ENCODE results near the gene PKDCC. TPM values are rescaled to one million over a fixed set of nuclear protein-coding genes. Genes with fewer than 3 reads are reported as not detected.
A peak's percentile ranks its signal among the peaks of the same experiment; 100 is the strongest.
"Not testable (repeated sequence)": the region's sequence is repeated elsewhere in the genome, so short reads cannot be mapped to it uniquely, and the experiment has no call there.

PKDCC gene
- total RNA-seq, 1 experiment from 2014 or later, result 7.3 TPM

DNA sequence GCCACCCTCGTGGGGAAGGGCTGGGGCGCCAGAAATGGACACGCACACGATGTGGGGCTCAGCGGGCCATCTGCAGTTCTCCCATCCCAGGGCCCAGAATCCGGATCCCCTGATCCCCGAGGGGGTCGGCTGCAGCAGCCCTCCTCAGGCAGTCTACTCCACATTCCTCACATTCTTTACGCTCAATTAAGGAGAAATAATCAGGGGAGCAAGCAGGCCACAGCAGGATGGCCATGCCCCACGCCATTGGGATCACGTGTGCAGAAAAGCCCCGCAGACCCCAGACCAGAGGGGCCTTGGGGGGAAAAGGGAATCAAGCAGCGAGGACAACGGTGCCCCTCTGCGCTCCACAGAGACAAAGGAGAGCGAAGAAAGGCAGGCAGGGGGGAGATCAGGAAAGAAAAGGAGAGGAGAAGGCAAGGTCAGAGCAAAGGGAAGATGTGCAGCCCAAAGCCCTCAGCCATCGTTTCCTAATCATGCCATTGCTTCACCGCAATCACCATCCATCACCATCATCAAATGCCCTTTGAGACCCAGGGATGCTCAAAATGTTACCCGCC is 17.5 kb upstream of the PKDCC start:
- DNase-seq (ENCODE audit: low read depth), result no peak

DNA sequence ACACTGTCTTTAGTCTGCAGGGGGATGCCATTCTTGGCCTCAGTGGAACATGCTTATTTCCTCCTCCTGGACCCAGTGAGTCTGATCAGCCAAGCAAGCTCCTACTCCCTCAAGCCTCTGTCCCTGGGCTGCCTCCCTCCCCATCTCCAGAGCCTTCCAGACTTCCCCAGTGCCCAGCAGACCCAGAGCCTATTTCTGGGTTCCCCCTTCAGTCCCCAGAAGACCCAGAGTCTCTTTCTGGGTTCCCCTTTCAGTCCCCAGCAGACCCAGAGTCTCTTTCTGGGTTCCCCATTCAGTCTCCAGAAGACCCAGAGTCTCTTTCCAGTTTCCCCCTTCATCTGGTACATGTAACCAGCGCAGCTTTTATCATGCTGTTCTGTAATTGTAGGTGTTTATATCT is 17.0 kb upstream of the PKDCC start:
- DNase-seq (ENCODE audit: low read depth), result no peak

DNA sequence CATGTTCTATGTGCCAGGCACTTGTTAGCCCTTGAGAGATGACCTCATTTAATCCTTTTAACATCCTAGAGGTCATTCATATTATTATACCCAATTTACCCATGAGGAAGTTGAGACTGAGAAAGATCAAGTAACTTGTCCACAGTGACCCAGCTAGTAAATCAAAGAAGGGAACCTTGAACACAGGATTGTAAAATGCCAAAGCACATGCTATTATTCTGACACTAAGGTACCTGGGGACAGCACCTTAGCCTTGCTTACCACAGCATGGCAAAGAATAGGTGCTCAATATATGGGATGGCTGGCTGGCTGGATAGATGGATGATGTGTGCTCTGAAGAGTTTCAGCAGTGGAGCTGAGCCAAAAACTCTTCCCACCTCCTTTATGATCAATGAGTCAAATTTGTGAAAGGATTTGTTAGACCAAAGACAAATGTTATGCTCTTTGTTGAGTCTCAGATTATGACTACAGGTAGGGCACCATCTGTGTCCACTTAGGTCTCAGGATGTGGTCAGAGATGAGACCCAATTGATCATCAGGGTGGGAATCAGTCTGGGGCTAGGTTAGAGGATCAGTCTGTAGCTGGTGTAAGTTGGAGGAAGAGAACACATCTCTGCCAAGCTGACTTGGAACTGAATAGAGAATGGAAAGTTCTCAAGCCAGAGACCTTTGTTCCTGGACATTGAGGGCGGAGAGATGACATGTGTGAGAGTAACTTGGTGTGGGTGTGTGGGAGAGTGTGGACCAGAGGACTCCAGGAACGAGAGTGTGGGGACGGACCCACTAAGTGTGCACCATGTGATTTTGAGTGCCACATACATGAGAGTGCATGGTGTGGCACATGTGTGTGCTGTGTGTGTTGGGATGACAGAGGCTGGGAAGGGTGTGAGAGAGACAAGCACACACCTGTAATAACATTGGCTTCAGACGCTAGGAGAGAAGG is 16.3 kb upstream of the PKDCC start:
- no peak for DNase-seq (ENCODE audit: low read depth)

DNA sequence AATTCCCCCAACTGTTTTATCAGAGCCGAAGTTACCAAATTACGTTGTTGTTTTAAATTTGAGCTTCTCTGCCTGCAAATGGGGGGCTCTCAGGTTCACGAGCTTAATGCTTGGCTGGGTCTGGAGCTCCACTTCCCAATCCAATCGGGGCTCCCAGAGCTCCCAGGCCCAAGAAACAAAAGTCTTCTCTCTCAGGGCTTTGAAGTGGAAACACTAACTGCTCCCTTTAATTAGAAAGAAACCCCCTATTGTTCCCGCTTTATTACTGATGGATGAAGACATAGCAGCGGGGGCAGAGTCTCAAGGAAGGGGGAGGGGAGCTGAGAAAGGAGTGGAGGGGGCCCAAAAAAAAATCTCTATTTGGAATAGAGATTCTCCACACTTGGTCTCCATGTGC is 15.6 kb upstream of the PKDCC start:
- DNase-seq (ENCODE audit: low read depth), result no peak

DNA sequence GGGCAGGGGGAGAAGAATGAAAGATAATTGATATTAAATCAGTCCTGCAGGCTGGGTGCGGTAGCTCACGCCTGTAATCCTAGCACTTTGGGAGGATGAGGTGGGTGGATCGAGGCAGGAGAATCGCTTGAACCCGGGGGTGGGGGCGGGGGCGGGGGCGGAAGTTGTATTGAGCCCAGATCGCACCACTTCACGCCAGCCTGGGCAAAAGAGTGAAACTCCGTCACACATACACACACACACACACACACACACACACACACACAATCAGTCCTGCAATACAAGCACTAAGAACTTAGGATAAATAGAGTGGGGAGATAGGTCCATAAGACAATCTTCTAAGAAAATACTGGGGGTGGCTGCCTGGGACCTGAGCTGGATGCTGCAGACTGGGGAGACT is 15.1 kb upstream of the PKDCC start:
- DNase-seq (ENCODE audit: low read depth), result no peak

DNA sequence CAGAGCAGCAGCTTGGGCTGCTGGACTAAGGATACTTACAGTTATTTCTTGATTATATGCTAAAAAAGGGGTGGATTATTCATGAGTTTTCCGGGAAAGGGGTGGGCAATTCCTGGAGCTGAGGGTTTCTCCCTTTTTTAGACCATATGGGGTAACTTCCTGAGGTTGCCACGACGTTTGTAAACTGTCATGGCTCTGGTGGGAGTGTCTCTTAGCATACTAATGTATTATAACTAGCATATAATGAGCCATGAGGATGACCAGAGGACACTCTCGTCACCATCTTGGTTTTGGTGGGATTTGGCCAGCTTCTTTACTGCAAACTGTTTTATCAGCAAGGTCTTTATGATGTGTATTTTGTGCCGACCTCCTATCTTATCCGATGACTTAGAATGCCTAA is 13.7 kb upstream of the PKDCC start:
- not testable (repeated sequence) for DNase-seq (ENCODE audit: low read depth)

DNA sequence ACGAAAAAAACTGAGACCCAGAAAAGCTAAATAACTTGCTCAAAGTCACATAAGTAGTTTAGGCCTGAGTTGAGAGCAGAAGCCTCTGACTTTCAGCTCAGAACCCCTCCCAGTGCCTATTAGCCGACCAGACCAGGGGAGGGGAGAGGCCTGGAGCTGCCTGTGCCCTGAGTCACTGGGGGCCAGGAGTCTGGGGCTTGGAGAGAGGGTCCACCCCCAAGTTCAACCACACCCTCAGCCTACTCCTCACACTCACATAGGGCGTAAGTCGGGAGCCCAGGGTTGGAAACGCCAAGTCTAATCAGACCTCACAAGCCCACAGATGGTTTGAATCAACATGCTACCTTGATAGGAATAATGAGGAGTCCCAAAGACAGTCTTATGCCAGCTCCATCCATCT is 12.6 kb upstream of the PKDCC start:
- DNase-seq (ENCODE audit: low read depth), result peak; percentile 21

DNA sequence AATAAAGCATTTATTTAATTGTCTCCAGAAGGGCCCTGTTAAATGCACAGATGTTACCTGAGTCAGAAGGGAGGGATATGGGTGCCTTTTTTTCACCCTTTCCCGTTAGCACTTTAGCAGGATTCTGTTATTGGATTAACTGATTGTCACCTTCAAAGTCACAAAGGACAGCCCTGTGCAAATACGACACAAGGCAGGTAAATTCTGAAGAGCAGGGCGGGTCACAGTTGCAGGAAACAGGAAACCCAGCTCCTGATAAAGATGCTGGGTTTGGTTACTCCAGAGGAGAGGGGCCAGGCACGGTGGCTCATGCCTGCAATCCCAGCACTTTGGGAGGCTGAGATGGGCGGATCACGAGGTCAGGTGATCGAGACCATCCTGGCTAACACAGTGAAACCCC is 11.4 kb upstream of the PKDCC start:
- no peak for DNase-seq (ENCODE audit: low read depth)

DNA sequence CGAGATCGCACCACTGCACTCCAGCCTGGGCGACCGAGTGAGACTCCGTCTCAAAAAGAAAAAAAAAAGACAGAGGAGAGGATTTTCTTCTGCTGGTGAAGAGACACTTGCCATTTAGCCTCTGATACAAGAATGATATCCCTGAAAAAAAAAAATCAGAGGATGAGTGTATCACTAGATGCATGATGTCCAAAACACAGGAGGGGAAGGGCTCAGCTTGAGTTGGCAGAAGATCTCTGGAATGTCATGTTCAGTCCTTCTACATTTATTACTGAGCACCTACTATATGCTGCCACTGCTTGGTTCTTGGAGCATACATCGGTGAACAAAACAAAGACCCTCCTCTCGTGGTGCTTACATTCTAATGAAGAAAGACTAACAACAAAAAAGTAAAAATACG is 10.9 kb upstream of the PKDCC start:
- no peak for DNase-seq (ENCODE audit: low read depth)

DNA sequence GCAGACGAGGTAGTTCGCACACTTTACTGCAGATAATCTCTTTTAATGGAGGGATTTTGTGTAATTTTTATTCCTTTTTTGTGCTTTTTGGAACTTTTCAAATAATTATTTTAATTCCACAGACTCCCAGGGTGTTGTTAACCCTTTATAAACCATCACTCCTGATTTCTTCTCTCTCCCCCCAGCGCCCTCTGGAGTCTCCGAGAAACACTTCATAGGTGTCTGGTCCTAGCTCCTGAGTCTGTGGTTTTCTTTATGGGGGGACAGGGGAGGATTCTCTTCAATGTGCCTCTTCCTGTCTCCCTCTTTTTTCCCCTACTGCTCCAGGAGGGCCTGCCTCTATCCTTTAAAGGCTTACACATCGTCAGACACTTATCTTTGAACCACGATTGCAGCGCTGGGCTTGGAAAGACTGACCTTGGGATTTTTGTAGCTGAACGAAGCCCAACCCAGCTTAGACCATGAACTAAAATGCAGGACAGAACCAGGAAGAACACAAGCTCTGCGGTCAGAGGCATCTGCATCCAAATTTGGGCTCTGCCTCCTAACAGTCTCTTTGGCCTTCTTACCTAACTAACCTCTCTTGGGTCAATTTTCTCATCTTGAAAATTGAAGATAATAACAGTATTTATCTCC is 7.1 kb upstream of the PKDCC start:
- no peak for DNase-seq (ENCODE audit: low read depth)

DNA sequence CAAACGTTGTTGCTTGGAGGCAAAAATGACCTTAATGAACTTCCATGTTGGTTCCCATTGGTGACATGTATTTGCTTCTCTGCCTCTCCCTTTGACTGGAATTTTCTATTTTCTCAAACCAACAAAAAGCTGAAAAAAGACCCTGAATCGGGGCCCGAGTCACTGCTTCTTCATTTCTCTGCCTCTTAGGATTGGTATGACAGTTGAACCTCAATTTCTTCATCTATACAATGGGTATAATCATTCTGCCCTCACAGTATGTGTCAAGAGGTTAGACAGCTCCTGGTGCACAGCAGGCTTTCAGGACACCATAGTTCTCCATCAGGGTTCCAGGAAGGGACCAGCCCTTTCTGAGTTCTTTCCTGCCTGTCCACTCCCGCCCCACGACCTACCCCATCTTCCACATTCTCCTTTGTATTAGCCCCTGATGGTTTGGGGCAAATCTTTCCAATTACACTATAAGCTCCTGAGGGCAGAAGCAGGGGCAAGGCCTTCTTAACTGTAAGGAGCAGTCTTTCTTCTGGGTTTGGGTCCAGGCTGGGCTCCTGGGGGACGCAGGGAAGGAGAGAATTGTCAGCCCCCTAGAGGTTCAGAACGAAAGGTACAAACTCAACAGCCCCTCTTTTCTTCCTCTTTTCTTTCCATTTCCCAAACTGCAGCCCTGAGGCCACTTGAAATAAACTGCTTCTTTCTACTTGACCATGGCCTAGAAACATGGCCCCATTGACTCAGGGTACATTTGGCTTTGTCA is 6.3 kb upstream of the PKDCC start:
- DNase-seq (ENCODE audit: low read depth), result no peak

DNA sequence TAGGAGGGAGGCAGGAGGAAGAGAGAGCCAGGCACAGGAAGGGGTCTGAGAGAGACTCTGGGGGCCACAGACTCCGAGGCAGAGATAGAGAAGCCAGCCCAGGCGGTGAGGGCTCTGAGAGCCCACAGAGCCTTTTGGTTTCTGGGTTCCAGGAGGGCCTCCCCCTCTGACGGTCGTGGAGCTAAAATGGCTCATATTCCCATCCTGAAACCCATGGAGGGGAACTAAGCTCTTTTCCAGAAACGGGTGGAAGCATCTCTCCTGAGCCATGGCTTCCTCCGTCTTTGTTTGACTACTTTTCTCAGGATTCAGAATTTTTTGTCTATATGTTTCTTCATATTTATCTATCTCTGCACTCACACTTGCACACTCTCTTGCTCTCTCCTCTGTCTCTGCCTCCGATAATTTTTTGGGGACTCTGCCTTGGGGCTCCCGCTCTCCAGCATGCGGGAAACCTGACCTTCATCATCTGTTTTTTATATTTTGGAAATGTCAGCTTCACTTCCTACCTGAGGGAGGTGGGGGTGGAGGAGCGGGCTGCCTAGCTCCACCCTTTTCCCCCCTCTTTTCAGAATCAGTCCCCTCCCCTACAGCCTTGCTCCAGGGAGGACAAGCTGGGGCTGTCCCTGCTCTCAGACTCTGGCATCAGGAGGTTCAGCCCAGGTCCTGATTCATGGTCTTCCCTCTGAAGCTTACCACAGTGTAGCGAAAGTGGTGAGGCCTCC is 5.0 kb upstream of the PKDCC start:
- DNase-seq (ENCODE audit: low read depth), result no peak

DNA sequence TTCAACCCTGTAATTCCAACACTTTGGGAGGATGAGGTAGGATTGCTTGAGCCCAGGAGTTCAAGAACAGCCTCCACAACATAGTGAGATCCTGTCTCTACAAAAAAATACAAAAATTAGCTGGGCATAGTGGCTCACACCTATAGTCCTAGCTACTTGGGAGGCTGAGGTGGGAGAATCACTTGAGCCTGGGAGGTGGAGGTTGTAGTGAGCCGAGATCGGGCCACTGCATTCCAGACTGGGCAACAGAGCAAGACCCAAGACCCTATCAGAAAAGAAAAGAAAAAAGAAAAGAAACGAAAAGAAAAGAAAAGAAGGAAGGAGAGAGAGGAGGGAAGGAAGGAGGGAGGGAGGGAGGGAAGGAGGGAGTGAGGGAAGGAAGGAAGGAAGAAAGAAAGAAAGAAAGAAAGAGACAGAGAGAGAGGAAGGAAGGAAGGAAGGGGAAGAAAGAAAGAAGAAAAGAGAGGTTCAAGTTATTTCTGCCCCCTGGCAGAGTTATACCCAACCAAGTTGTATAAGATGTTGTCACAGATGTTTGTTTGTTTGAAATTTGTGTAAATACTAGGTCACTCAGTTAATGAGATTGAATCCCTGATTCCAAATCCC is 3.9 kb upstream of the PKDCC start:
- no peak for DNase-seq (ENCODE audit: low read depth)

DNA sequence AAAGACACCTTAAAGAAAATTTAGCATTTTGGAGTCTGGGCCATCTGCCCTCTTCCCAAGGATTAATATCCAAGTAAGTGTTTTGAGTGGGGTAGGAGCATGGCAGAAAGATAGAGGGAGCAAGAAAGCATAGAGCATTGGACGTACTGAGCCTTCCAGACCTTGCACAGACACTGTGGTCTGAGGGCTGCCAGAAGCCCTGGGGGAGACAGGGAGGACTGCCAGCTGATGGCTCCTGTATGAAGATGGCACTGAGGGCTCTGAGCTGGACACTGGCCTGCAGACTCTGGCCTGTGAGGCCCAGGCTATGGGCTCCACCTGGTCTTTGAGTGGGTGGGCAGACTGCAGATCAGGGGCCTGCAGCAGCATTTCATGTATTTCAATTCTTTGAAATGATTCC is 2.9 kb upstream of the PKDCC start:
- no peak for DNase-seq (ENCODE audit: low read depth)

DNA sequence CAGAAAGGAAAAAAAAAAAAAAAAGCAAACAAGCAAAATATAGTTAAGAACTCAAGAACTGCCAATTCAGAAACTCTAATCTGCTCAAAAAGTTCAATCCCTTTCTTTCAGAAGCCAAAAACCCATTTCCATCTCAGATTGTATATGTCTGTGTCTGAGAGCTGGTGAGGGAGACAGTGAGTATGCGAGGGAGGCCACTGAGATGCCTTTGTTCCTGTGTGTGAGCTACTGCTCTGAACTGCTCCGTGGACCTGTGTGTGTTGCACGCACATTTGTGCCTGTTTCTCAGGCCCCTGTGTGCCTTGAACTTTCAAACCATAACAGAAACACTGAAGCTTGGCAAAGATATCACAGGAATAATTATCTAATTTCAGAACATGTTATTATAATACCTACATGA is 2.5 kb upstream of the PKDCC start:
- DNase-seq (ENCODE audit: low read depth), result no peak

DNA sequence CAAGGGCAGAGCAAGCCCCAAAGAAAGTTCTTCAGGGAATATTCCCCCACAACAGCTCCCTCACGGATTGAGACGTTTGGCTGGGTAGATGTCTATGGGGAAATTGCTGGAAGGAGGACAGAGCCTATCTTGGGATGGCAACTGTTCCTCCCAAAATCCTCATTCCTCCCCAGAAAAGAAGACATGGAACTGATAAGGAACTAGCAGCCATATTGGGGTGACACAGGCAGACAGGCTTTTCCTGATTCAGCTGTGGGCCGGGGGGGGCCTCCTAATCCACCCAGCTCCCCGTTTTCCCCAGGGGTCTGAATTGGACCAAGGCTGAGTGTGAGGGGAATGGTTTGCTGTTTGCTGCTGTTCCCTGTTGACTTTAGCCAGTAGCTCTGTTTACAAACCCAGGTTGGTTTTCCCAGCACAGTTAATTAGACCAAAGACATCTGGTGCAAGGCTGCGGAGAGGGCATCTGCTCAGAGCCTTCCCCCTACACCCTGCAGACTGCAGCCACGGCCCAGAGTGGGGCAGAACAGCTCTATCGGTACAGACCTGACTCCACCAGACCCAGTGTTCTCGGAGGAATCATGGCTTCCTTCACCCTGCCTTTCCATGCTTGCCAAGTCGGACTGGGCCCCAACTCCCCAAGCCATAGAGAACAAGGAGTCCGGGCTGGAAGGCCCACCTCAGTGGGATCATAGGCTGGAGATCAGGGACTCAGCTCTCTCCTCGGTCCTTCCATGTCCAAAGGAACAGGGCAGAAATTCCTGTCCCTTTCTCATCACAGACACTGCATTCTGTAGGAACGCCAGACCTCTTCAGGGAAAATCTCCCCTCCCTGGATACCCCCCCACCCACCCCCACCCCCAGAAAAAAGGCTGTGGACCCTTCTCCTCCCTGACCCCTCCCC is 1.7 kb upstream of the PKDCC start:
- no peak for DNase-seq (ENCODE audit: low read depth)

DNA sequence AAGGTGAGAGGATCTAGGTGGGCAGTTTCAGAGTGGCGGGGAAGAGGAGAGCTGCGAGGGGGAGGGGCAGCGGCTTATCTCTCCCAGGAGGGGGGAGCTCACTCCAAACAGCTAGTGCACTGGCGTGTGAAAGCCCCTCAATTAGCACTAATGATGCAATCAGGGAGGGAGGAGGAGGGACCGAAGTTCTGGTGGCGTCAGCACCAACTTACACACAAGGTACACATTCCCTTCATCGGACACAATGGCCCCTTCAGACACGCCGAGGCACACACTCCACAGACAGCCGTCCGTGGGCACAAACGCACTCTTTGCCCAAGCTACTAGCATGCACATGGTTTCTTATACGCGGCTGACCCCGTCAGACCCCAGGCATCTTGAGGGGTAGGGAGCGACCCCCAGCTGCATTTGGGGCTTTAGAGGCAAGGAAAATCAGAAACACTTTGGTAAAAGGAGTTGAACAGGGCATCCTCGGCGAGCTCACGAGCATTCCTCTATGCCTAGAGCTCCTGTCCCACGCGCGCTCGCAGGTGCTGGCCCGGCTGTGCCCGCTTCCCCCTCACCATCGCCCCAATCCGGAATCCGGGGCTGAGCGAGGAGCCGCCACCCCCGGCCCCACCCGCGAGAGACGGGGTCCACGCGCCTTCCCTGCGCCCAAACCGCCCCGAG is 868 bp upstream of the PKDCC start:
- DNase-seq (ENCODE audit: low read depth), result peak; percentile 23

DNA sequence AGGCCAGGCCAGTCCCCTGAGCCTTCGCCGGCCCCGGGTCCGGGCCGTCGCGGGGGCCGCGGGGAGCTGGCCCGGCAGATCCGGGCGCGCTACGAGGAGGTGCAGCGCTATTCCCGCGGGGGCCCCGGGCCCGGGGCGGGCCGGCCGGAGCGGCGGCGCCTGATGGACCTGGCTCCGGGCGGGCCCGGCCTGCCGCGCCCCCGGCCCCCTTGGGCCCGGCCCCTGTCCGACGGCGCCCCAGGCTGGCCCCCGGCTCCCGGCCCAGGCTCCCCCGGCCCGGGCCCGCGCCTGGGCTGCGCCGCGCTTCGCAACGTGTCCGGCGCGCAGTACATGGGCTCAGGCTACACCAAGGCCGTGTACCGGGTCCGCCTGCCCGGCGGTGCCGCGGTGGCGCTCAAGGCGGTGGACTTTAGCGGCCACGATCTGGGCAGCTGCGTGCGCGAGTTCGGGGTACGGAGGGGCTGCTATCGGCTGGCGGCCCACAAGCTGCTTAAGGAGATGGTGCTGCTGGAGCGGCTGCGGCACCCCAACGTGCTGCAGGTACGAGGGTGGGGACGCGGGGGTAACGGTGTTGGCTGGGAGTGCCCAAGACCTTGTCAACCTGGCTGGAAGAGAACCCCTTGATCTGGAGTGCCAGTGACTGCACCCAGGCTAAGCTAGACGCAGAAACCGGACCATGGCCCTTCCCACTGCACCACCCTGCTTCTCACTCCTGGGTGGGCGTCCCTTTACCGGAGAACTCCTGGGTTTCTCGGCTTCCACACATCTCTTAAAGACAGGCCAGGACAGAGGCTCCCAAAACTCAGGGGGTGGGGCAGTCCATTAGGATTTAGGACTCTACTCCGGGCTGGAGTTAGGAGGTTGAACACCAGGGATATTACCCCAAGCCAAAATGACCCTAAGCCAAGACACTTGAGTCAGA is 739 bp downstream of the PKDCC start:
- peak; percentile 46 for DNase-seq (ENCODE audit: low read depth)

Data from Daoy (cell line).